Common myeloid progenitor, CD34-positive (primary cell): ENCODE results near the gene DNAI1.
A peak's percentile ranks its signal among the peaks of the same experiment; 100 is the strongest.

Experiments used
- CTCF ChIA-PET: fragments of 350-600 bp; sonication (Branson Sonifier 250); formaldehyde crosslinking; loops from one replicate; lab custom pipeline; 2021; ENCODE audit warnings: antibody characterized with exemption; lab: Charles Lee
- POLR2A ChIA-PET: fragments of 350-600 bp; sonication (Branson Sonifier 250); formaldehyde crosslinking; loops from one replicate; lab custom pipeline; 2021; ENCODE audit warnings: antibody characterized with exemption; lab: Charles Lee
- DNase-seq, 3 donors: peaks; one replicate each; pipeline versions ENCODE4 v3.0.0 to v3.0.0-alpha.2; 2013
- H3K27ac ChIP-seq, 2 experiments: 1 replicate in 1 of 2; 2 replicates in 1 of 2; pipeline ENCODE4 v1.7.0; 2013; ENCODE audit warnings: inconsistent platforms in 2 of 2, low read length in 2 of 2, mild to moderate bottlenecking in 2 of 2, low read depth in 1 of 2, moderate library complexity in 1 of 2; ENCODE audit not compliant: severe bottlenecking in 2 of 2, insufficient read depth in 1 of 2, poor library complexity in 1 of 2
- H3K27me3 ChIP-seq, 5 experiments: replicated peaks in 2 of 5; 1 replicate in 3 of 5; 2 replicates in 2 of 5; pipeline versions ENCODE4 v1.6.1 to v1.7.0; 2013; ENCODE audit warnings: low read length in 4 of 5, mild to moderate bottlenecking in 2 of 5, moderate library complexity in 2 of 5, inconsistent platforms in 1 of 5; ENCODE audit not compliant: insufficient read depth in 5 of 5, control insufficient read depth in 4 of 5
- H3K36me3 ChIP-seq, 4 experiments: 1 replicate in 2 of 4; 2 replicates in 2 of 4; pipeline versions ENCODE4 v1.6.1 to v1.7.0; 2013; ENCODE audit warnings: low read length in 3 of 4, control low read depth in 1 of 4, mild to moderate bottlenecking in 1 of 4; ENCODE audit not compliant: control insufficient read depth in 4 of 4, insufficient read depth in 4 of 4
- H3K4me1 ChIP-seq, 4 experiments: 1 replicate in 3 of 4; 2 replicates in 1 of 4; pipeline versions ENCODE4 v1.6.1 to v1.7.1; 2013; ENCODE audit warnings: low read length in 3 of 4, mild to moderate bottlenecking in 3 of 4, control low read depth in 1 of 4, inconsistent platforms in 1 of 4, moderate library complexity in 1 of 4; ENCODE audit not compliant: control insufficient read depth in 4 of 4, insufficient read depth in 4 of 4; ENCODE audit errors: control extremely low read depth in 1 of 4
- H3K4me3 ChIP-seq, 7 experiments: 1 replicate in 4 of 7; 2 replicates in 3 of 7; pipeline versions ENCODE4 v1.5.1 to v1.7.0; 2013; ENCODE audit warnings: mild to moderate bottlenecking in 7 of 7, low read length in 6 of 7, moderate library complexity in 6 of 7, inconsistent platforms in 2 of 7, low read depth in 2 of 7, control low read depth in 1 of 7; ENCODE audit not compliant: insufficient read depth in 4 of 7, control insufficient read depth in 1 of 7; ENCODE audit errors: extremely low read depth in 1 of 7
- H3K9me3 ChIP-seq, 5 experiments: 1 replicate in 4 of 5; 2 replicates in 1 of 5; pipeline versions ENCODE4 v1.6.1 to v1.7.1; 2013; ENCODE audit warnings: low read length in 4 of 5, mild to moderate bottlenecking in 2 of 5, inconsistent platforms in 1 of 5, low read depth in 1 of 5, moderate library complexity in 1 of 5; ENCODE audit not compliant: control insufficient read depth in 4 of 5, insufficient read depth in 2 of 5; ENCODE audit errors: control extremely low read depth in 1 of 5
- WGBS: methylation state at CpG from one replicate; pipeline ENCODE4 v1.1.5; 2013; ENCODE audit not compliant: insufficient coverage; 5-methylcytosine and 5-hydroxymethylcytosine counted together

DNAI1 gene

GRCh38 chr9:34513567-34514214 is 55.1 kb downstream of the DNAI1 start:
- ChIA-PET CTCF (interaction anchor here (1.3 to 3.0 kb wide), 2 partner anchors 12 to 79 kb away, joined by 3 to 21 read pairs; no protein-coding TSS in a partner anchor), POLR2A (no interaction called here)
- Histone ChIP-seq H3K9me3 (no peaks in the 10 kb centered on the region), H3K4me3 (no peak overlapping the region), H3K27ac (no peak overlapping the region), H3K36me3 (no peaks in the 10 kb centered on the region), H3K27me3 (peaks cover 0 to 8% (median 0%) of the 10 kb centered on the region in 5 experiments), H3K4me1 (peaks cover 0 to 14% (median 3%) of the 10 kb centered on the region in 4 experiments)
- DNase-seq, result no peak
- WGBS, result 88% methylated on average over 1 of the region's 2 CpGs

- 100% methylated on average over 7 of the region's 8 CpGs for WGBS
Observed at GRCh38 chr9:34514401-34514800, 55.8 kb downstream of the DNAI1 start.

GRCh38 chr9:34514816-34515215 is 56.2 kb downstream of the DNAI1 start:
- Histone ChIP-seq H3K4me3 (no peak overlapping the region), H3K4me1 (peaks cover 0 to 14% (median 3%) of the 10 kb centered on the region in 4 experiments), H3K27ac (no peak overlapping the region), H3K27me3 (peaks cover 0 to 9% (median 0%) of the 10 kb centered on the region in 5 experiments), H3K36me3 (no peaks in the 10 kb centered on the region), H3K9me3 (no peaks in the 10 kb centered on the region)
- no peak for DNase-seq
- WGBS, result 82% methylated on average over 2 of the region's 3 CpGs
- ChIA-PET POLR2A (no interaction called here), CTCF (interaction anchor here (1.1 to 3.0 kb wide), 2 partner anchors 13 to 33 kb away, joined by 3 to 21 read pairs; no protein-coding TSS in a partner anchor)

More at GRCh38 chr9:34514401-34514800, 55.8 kb downstream of the DNAI1 start:
- H3K4me3 ChIP-seq, result no peak overlapping the region
- no peak overlapping the region for H3K27ac ChIP-seq
- H3K27me3 ChIP-seq, result peaks cover 0 to 8% (median 0%) of the 10 kb centered on the region in 5 experiments
- CTCF ChIA-PET, result interaction anchor here (1.1 to 3.0 kb wide), 2 partner anchors 13 to 33 kb away, joined by 3 to 21 read pairs; no protein-coding TSS in a partner anchor
- no peaks in the 10 kb centered on the region for H3K9me3 ChIP-seq
- peaks cover 0 to 14% (median 3%) of the 10 kb centered on the region in 4 experiments for H3K4me1 ChIP-seq
- DNase-seq, result no peak
- POLR2A ChIA-PET, result no interaction called here
- H3K36me3 ChIP-seq, result no peaks in the 10 kb centered on the region

- Histone ChIP-seq H3K4me3 (no peak overlapping the region), H3K36me3 (no peaks in the 10 kb centered on the region), H3K27ac (no peak overlapping the region), H3K27me3 (peaks cover 0 to 8% (median 0%) of the 10 kb centered on the region in 5 experiments), H3K9me3 (no peaks in the 10 kb centered on the region), H3K4me1 (peaks cover 0 to 14% (median 3%) of the 10 kb centered on the region in 4 experiments)
- no peak for DNase-seq
- WGBS, result 100% methylated on average over 3 of the region's 3 CpGs
- ChIA-PET POLR2A (no interaction called here), CTCF (interaction anchor here (1.9 to 2.8 kb wide), 2 partner anchors 15 to 19 kb away, joined by 5 to 9 read pairs; no protein-coding TSS in a partner anchor)
Observed at GRCh38 chr9:34515959-34516358, 57.4 kb downstream of the DNAI1 start.

- Histone ChIP-seq H3K9me3 (no peaks in the 10 kb centered on the region), H3K4me1 (peaks cover 0 to 14% (median 4%) of the 10 kb centered on the region in 4 experiments), H3K27ac (no peak overlapping the region), H3K36me3 (no peaks in the 10 kb centered on the region), H3K4me3 (no peak overlapping the region), H3K27me3 (peaks cover 0 to 5% (median 3%) of the 10 kb centered on the region in 5 experiments)
- CTCF ChIA-PET, result interaction anchor here (1.0 to 2.8 kb wide), 4 partner anchors 16 to 113 kb away, joined by 3 to 9 read pairs (median 6); no protein-coding TSS in a partner anchor
- DNase-seq, result no peak
- POLR2A ChIA-PET, result no interaction called here
- 98% methylated on average over 6 of the region's 7 CpGs for WGBS
Observed at GRCh38 chr9:34517185-34517584, 58.6 kb downstream of the DNAI1 start.

- DNase-seq, result peak in 2 of 3 donors; percentile 22 to 46
- no peak overlapping the region for H3K4me3 ChIP-seq
- no peaks in the 10 kb centered on the region for H3K9me3 ChIP-seq
- H3K27me3 ChIP-seq, result peaks cover 0 to 8% (median 5%) of the 10 kb centered on the region in 5 experiments
- no peak overlapping the region for H3K27ac ChIP-seq
- CTCF ChIA-PET, result interaction anchor here (0.9 to 3.1 kb wide), 6 partner anchors 17 to 114 kb away, joined by 3 to 15 read pairs (median 4); no protein-coding TSS in a partner anchor
- H3K36me3 ChIP-seq, result no peaks in the 10 kb centered on the region
- WGBS, result 98% methylated on average over 4 of the region's 6 CpGs
- POLR2A ChIA-PET, result no interaction called here
- peaks cover 0 to 22% (median 9%) of the 10 kb centered on the region in 4 experiments for H3K4me1 ChIP-seq
Observed at GRCh38 chr9:34518110-34518616, 59.6 kb downstream of the DNAI1 start.
